GM18867 (cell line): ENCODE results near the gene PDLIM4.

ENCODE experiments used
- ATAC-seq: cut with Tn5 transposase; IDR thresholded peaks from one replicate; pipeline ENCODE4 v1.9.1; 2021; ENCODE audit warnings: mild to moderate bottlenecking, moderate library complexity; ENCODE audit not compliant: unreplicated experiment

PDLIM4 gene

DNA sequence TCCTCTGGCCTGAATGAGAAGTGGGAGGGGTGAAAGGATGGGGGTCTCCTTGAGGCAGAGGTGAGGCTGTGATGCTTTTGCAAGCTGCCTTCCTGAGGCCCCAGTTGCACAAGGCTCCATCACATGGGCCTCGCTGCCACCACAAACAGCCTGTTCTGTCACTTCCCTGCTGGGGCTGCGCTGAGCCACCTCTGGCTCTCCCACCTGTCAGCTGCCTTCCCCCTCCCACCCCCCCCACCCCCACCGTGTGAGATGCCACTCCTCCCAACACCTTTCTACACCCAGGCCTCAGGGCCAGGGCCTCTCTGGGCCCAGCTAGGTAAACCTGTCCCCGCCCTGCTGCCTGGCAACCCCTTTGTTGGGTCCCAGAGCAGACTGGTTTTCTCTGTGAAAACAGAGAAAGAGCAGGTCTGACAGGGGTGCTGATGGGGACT, 4.5 kb upstream of the PDLIM4 start:
- no peak for ATAC-seq

DNA sequence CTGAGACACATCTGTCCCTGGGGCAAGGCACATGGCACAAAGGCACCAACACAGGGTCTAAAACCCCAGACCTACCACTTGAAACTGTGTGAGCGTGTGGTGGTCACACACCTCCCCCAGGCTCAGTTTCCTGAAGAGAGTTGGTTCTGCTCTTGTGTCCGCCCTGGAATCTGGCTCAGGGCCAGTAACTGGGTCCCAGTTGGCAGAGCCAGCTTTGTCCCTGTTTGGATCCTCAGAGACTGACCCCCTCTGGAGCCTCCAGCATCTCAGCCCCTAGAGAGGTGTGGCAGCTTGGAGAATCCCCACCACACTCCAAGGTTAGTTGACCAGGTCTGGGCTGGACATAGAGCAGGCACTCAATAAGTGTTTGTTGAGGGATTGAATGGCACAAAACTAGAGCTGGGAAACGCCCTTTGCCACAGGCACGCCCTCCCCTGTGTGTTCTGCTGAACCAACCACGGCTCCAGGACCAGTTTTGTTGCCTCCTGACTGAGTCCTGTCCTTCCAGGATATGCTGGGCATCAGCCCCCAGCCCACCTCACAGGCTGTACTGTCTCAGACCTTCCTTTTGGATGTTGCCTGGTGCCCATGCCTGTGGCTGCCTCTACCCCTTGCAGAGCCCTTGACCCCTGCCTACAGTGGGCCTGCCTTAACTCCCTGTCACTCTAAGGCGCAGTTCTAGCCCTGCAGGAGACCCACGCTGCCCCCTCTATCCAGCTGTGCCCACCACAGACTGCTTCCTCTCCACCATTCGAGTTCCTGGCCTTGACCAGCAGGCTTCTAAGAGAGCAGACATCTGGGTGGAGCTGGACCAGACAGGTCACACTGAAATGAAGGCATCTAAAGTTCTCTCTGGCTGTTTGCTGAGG, 3.8 kb upstream of the PDLIM4 start:
- ATAC-seq, result no peak

GRCh38 chr5:132254321-132254977, 3.0 kb upstream of the PDLIM4 start:
- ATAC-seq, result no peak

DNA sequence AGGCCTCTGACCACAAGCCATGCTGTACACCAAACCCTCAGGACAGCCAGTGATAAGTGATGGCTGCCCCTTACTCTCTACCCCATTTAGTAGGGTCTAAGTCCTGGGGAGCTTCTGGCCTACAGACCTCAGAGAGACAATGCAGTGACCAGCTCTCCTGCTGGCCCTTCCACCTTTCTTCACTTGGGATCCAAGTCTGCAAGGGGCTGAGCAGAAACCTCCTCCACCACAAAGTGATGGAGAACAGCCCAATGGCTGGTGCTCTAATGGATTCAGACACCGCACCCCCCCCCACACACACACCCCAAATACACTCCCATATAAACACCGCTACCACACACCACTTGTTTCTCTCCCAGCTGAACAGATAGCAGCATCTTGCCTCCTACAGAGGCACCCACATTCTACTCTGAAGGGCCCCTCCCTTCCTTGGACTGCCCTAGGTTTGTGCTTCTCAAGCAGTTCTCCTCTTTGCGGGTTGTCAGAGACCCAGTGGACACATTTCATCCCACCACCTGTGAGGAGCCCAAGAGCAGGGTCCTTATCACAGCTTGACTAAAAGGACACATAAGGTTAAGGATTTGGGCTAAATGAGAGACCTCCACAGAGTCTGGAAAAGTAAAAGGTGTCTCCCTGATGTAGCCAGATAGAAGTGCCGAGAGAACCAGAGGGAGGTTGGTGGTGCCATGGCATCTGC, 1.3 kb upstream of the PDLIM4 start:
- ATAC-seq, result no peak

DNA sequence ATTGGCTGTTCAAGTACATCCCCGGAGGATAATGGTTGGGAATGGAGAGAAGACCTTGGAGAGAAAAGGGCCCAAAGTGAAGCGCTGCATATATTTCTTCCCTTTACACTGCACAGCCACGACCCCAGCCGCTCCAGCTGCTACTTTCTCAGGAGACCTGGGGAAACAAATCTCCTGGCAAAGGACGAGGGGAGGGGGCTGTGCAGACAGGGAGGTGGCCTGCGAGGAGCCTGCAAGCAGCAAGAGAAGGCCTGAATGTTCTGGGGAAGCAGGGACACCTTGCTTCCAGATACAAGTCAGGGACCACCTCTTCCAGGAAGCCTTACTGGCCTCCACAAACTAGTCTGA, 739 bp upstream of the PDLIM4 start:
- no peak for ATAC-seq

DNA sequence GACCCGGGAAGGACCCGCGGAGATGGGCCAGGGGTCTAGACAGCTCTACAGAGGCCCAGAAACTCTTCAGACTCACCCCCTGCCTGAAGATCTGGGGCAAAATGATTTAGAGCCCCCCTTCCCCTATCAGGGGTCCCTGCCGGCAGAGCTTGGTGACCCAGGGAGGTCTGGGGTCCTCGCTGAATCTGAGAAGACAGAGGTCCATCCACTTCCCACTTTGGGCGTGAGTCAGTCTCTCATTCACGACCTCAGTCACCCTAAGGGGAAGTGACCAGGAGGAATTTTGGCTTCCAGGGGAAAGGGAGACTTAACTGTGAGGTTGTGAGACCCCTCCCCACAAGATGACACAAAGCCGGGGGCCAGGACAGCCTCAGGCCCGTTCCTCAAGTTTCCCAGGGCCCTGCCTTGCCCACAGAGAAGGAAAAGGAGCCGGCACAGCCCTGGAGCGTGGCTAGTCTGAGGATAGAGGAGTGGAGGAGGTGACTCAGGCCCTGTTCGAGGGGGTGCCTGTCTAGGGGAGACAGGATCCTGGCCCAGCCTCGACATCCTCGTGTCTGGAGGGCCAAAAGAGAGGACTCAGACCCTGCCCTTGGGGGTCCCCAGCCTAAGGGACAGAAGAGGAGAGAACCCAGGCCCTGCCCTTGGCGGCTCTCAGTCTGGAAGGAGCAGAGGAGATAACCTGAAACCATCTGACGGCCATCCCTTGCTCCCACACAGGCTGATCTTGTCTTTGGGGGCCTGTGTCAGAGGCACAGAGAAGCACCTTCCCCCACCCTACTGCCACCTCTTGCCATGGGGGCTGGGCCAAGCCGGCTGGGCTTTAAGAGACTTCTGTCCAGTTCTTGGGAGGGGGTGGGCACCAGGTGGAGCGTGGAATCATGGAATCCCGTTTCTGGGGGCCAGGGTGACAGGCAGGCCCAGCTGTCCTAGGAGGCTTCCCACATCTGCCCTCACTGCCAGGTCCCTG, 889 bp downstream of the PDLIM4 start:
- ATAC-seq, result no peak

GRCh38 chr5:132259069-132259851, 1.8 kb downstream of the PDLIM4 start:
- ATAC-seq, result no peak

DNA sequence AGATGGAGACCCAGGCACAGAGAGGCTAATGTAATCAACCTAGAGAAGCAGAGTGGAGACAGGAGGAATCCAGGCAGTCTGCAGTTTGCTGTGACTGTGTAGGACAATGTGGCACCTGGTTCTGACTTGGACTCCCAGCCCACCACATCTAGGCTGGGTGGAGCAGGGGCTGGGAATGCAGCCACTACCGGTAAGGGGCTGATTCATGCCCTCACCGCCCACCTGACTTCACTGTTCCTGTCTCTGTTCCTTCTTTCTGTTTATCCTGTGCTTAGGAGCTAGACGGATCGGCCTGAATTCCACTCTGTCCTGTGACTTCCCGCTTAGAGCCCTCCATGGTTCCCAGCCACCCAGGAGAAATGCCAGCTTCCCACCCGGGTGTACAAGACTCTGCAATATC, 2.6 kb downstream of the PDLIM4 start:
- ATAC-seq, result no peak

GRCh38 chr5:132260714-132261551, 3.4 kb downstream of the PDLIM4 start:
- peak; percentile 55 for ATAC-seq

GRCh38 chr5:132261881-132262845, 4.7 kb downstream of the PDLIM4 start:
- no peak for ATAC-seq

DNA sequence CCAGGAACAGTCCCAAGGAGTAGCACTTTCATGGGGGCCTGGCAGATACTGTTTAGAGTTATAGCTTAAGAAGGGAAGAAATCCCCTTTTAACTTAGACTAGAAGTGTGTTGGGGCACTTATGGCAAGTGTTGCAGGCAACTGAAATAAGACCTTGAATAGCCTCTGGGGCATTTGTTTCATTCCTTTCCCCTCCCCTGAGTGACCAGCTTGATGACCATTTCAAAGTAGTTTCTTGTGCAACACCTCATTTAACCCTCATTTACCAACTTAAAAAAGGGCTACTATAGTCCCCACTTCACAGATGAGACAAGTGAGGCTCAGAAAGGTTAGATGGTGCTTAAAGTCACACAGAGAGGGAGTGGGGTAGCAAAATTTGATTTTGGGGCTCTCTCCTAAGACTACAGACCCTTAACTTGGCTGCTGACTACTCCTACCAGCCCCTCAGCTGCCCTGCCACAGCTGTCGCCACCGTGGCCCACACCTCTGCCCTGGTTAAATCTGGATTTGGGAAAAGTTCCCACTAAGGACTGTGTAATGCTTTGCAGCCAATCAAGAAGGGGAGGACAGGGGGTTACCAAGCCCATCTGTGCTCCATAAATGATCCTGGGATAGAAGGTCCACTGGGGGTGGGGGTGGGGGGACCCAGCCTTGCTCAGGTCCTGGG, 5.5 kb downstream of the PDLIM4 start:
- no peak for ATAC-seq

DNA sequence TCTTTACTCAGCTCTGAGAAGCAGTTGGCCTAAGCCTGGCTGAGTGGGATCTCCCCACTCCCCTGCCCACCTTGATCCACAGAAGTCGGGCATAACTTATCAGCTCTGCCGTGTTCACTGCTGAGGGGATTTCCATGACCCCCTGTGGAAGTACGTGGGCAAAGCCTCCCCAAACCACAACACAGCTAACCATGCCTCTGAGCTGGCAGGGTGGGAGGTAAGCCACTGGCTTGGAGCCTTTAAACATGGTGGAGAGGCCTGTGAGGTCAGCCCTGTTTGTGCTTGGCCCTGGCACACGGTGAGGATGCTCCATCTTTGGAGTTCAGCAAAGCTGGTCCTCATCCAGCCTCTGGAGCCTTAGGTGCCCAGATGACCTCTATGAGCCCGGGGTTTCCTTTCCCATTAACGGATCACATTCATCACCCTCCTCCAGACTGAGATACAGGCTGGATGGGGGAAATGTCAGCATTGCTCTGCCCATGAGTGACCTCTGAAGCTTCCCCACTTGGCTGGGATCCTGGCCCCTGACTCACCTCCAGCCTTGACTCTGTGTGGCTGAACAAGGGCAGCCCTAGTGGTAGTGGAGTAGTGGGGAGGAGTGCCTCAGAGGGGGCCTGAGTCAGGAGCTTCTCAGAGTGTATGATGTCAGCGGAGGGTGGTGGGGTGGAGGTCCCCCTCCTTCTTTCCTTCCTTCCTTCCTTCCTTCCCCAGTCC, 6.2 kb downstream of the PDLIM4 start:
- no peak for ATAC-seq

- ATAC-seq, result no peak
Measured at GRCh38 chr5:132264546-132265335, 7.2 kb downstream of the PDLIM4 start.

DNA sequence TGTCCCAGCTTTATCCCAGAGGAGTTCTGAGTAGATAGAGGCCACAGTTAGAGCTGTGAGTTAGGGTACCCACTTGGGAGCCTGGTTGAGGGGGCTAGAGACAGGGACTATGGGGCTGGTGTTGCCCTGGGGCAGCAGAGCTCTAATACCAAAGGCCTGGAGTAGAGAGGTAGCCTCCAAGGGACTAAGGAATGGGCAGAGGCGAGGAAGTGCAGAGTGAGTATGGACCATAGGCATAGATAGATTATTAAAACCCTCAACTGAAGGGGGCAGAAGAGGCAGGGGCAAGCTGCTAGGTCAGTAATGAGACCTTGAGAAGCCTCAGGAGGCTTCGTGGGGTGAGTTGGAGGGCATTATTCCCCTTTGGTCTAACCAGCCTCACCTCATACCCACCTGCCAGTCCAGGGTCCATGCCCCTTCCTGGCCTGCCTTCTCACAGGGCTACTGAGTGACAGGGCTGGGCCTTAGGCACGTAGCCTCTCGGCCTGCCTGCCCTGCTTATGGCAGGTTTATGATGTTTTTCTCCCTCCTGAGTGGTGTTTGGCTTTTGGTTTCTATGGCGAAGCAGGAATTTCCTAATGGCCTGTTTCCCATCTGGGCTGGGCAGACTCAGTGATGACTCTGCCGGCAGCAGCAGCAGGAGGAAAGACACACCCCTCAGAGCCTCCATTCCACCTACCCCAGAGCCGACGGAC, 8.0 kb downstream of the PDLIM4 start:
- ATAC-seq, result no peak
